Gastroesophageal sphincter (tissue), 3 donors: ENCODE results near the gene PDPN.

ENCODE experiments used
- EP300 ChIP-seq: sonication (generic); formaldehyde crosslinking; IDR thresholded peaks from one replicate; pipeline ENCODE4 v1.6.1; 2017; ENCODE audit warnings: antibody characterized with exemption, mild to moderate bottlenecking
- POLR2A ChIP-seq, 2 donors: fragments of 450-650 bp; IDR thresholded peaks; one replicate each; pipeline ENCODE4 v1.6.1; 2017; ENCODE audit warnings: antibody characterized with exemption in 2 of 2, mild to moderate bottlenecking in 2 of 2, moderate library complexity in 1 of 2
- TF ChIP-seq, protein P1 (sequence below), 4 experiments: fragments of 200-600 bp in 2 of 4; fragments of 450-650 bp in 2 of 4; sonication (generic) in 1 of 4; IDR thresholded peaks; one replicate each; pipeline ENCODE4 v1.5.1; 2017 to 2019; ENCODE audit warnings: antibody characterized with exemption in 4 of 4, mild to moderate bottlenecking in 2 of 4, moderate library complexity in 2 of 4

DNA sequence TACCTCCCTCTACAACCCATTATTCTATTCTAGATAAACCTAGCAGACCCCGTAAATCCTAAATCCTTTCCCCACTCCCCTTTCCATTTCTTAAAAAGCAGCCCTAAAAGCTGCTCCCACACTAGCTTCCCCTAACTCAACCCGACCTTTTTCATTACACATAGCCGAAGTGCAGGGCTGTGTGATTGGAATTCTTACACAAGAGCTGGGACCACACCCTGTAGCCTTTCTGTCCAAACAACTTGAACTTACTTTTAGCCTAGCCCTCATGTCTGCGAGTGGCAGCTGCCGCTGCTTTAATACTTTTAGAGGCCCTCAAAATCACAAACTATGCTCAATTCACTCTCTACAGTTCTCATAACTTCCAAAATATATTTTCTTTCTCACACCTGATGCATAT is 19.6 kb upstream of the PDPN start:
- no peak for TF ChIP-seq POLR2A (IDR thresholded peaks at IDR 0.05)
- TF ChIP-seq, protein P1, sequence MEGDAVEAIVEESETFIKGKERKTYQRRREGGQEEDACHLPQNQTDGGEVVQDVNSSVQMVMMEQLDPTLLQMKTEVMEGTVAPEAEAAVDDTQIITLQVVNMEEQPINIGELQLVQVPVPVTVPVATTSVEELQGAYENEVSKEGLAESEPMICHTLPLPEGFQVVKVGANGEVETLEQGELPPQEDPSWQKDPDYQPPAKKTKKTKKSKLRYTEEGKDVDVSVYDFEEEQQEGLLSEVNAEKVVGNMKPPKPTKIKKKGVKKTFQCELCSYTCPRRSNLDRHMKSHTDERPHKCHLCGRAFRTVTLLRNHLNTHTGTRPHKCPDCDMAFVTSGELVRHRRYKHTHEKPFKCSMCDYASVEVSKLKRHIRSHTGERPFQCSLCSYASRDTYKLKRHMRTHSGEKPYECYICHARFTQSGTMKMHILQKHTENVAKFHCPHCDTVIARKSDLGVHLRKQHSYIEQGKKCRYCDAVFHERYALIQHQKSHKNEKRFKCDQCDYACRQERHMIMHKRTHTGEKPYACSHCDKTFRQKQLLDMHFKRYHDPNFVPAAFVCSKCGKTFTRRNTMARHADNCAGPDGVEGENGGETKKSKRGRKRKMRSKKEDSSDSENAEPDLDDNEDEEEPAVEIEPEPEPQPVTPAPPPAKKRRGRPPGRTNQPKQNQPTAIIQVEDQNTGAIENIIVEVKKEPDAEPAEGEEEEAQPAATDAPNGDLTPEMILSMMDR (IDR thresholded peaks at IDR 0.05) = no peak
- no peak for TF ChIP-seq EP300
